ENCODE results near the gene SLC43A2.

Gene SLC43A2

GRCh38 chr17:1588821-1589585 lies 39.6 kb downstream of the SLC43A2 start:
- TF ChIP-seq CTCF (IDR thresholded peaks at IDR 0.05), result no peak

- no peak for TF ChIP-seq CTCF (IDR thresholded peaks at IDR 0.05)
Measured at GRCh38 chr17:1584167-1584566, 44.5 kb downstream of the SLC43A2 start.

- TF ChIP-seq CTCF (IDR thresholded peaks at IDR 0.05), result no peak
Measured at GRCh38 chr17:1583556-1583955, 45.1 kb downstream of the SLC43A2 start.

- no peak for TF ChIP-seq CTCF (IDR thresholded peaks at IDR 0.05)
Measured at GRCh38 chr17:1582374-1582773, 46.3 kb downstream of the SLC43A2 start.

GRCh38 chr17:1580979-1581676 lies 47.5 kb downstream of the SLC43A2 start:
- no peak for TF ChIP-seq CTCF (IDR thresholded peaks at IDR 0.05)

- TF ChIP-seq CTCF (IDR thresholded peaks at IDR 0.05), result no peak
Measured at GRCh38 chr17:1578029-1578428, 50.6 kb downstream of the SLC43A2 start.

GRCh38 chr17:1577583-1578013 lies 51.0 kb downstream of the SLC43A2 start:
- TF ChIP-seq CTCF (IDR thresholded peaks at IDR 0.05), result no peak
